ENCODE data around the gene CLCA1. TPM values are rescaled to one million over a fixed set of nuclear protein-coding genes. Genes with fewer than 3 reads are reported as not detected.
"Not testable (repeated sequence)": the region's sequence is repeated elsewhere in the genome, so short reads cannot be mapped to it uniquely, and the experiment has no call there.

The CLCA1 gene
- total RNA-seq, 1 experiment from 2014 or later = not detected

DNA sequence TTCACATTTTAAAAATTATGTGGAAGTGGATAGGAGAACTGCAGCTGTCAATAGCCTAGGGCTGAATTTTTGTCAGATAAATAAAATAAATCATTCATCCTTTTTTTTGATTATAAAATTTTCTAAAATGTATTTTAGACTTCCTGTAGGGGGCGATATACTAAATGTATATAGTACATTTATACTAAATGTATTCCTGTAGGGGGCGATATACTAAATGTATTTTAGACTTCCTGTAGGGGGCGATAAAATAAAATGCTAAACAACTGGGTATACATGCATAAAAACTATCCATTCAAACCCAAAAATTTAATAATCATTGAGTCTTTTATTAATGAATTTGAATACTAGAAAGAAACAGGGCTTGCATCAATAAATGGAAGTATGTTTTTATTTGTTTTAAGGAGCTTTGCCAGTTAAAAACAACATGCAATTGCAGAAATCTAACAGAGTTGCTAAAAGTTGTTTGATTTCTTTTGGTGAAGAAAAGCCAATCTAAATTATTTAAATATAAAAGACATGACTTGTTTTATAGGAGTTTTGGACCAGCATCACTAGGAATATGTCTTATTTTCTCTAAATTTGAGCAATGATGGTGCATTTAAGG lies 31.4 kb downstream of the CLCA1 start:
- no peaks in the 10 kb centered on the region for H3K4me1 ChIP-seq (ENCODE audit: insufficient read depth, low read length, poor library complexity, severe bottlenecking)
- H3K27me3 ChIP-seq (replicated peaks; ENCODE audit: insufficient read depth, low read depth, low read length, poor library complexity) = no peaks in the 10 kb centered on the region
- ChIA-PET CTCF (no interaction called here), POLR2A (ENCODE audit: low non-redundant PET) (no interaction called here)
- TF ChIP-seq EZH2 (IDR thresholded peaks at IDR 0.05; ENCODE audit: borderline replicate concordance, low read depth, low read length, poor library complexity, severe bottlenecking) = no peak
- TF ChIP-seq, protein P1, sequence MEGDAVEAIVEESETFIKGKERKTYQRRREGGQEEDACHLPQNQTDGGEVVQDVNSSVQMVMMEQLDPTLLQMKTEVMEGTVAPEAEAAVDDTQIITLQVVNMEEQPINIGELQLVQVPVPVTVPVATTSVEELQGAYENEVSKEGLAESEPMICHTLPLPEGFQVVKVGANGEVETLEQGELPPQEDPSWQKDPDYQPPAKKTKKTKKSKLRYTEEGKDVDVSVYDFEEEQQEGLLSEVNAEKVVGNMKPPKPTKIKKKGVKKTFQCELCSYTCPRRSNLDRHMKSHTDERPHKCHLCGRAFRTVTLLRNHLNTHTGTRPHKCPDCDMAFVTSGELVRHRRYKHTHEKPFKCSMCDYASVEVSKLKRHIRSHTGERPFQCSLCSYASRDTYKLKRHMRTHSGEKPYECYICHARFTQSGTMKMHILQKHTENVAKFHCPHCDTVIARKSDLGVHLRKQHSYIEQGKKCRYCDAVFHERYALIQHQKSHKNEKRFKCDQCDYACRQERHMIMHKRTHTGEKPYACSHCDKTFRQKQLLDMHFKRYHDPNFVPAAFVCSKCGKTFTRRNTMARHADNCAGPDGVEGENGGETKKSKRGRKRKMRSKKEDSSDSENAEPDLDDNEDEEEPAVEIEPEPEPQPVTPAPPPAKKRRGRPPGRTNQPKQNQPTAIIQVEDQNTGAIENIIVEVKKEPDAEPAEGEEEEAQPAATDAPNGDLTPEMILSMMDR (conservative IDR thresholded peaks at IDR 0.05; ENCODE audit: low read depth, low read length) = no peak; the same call in none of the 2 replicates
- BruUV-seq (replicated peaks) = no TSS peak
- H3K36me3 ChIP-seq (ENCODE audit: insufficient read depth, low read length, poor library complexity, severe bottlenecking) = no peaks in the 10 kb centered on the region
- peak; percentile 78 for DNase-seq (ENCODE audit: low spot score)
- no peaks in the 10 kb centered on the region for H3K9me3 ChIP-seq (ENCODE audit: low read depth, low read length, poor library complexity, severe bottlenecking)
- no peak overlapping the region for H3K4me3 ChIP-seq (ENCODE audit: low read depth, low read length, poor library complexity, severe bottlenecking)
- intact Hi-C loops (cut with micrococcal nuclease; ENCODE audit: unreplicated experiment) = loop anchor here (10.0 kb wide), 1 partner anchor 245 kb away; no protein-coding TSS in a partner anchor
- H3K27ac ChIP-seq (ENCODE audit: low read depth, low read length, poor library complexity, severe bottlenecking) = no peak overlapping the region

DNA sequence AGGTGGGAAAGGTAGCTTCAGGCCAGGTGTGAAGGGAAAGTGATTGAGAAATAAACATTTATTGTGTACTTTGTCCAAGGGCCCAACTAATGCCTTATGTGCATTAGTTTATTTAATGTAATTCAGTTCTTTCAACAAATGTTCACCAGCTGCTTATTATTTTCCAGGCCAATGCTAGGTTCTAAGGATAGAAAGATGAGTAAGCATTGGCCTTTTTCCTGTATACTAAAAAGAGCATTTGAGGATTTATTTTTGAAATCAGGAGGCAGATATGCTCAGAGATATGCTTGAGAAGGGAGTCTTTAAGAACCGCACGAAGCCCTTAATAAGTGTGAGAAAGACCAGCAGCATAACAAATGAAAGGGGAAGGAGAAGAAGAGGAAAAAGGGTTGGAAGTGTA lies 32.0 kb downstream of the CLCA1 start:
- intact Hi-C loops (cut with micrococcal nuclease; ENCODE audit: unreplicated experiment) = loop anchor here (10.0 kb wide), 1 partner anchor 244 kb away; no protein-coding TSS in a partner anchor
- ChIA-PET CTCF (no interaction called here), POLR2A (ENCODE audit: low non-redundant PET) (no interaction called here)

DNA sequence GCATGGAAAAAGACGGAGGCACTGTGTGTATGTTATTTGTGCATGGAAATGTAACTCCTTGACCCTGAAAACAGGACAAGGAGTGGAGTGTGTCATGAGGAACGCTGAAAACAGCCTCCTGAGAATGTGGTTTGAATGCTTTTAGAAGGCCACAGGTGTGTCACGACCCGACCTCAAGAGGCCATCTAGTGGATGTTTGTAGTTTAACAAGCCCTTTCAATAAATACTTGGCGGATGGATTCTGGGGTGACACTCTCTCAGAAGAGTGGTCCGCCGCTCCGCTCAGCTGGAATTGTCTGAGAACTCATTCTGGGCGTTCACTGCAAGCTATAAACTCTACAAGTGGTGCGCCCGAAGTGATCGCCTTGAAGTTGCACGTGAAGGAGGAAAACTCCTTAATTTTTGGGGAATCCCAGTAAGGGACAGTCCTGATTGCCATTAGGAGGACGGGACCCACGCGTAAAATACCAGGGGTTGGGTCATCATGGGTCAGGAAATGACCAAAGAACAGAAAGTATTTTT lies 33.5 kb downstream of the CLCA1 start:
- TF ChIP-seq, protein P1 (conservative IDR thresholded peaks at IDR 0.05; ENCODE audit: low read depth, low read length) = peak; percentile 39
- H3K36me3 ChIP-seq (ENCODE audit: insufficient read depth, low read length, poor library complexity, severe bottlenecking); CTCF ChIA-PET; H3K27me3 ChIP-seq (replicated peaks; ENCODE audit: insufficient read depth, low read depth, low read length, poor library complexity); BruUV-seq (replicated peaks); DNase-seq (ENCODE audit: low spot score); H3K27ac ChIP-seq (ENCODE audit: low read depth, low read length, poor library complexity, severe bottlenecking); H3K9me3 ChIP-seq (ENCODE audit: low read depth, low read length, poor library complexity, severe bottlenecking); H3K4me1 ChIP-seq (ENCODE audit: insufficient read depth, low read length, poor library complexity, severe bottlenecking); H3K4me3 ChIP-seq (ENCODE audit: low read depth, low read length, poor library complexity, severe bottlenecking): not testable (repeated sequence)
- POLR2A ChIA-PET (ENCODE audit: low non-redundant PET) = interaction anchor here (0.6 kb wide), 1 partner anchor 119 kb away, joined by 3 read pairs; no protein-coding TSS in a partner anchor
- intact Hi-C loops (cut with micrococcal nuclease; ENCODE audit: unreplicated experiment) = loop anchor here (10.0 kb wide), 1 partner anchor 243 kb away; no protein-coding TSS in a partner anchor

More for the DNA sequence above, 32.0 kb downstream of the CLCA1 start:
- Histone ChIP-seq H3K9me3 (ENCODE audit: low read depth, low read length, poor library complexity, severe bottlenecking) (no peaks in the 10 kb centered on the region), H3K4me1 (ENCODE audit: insufficient read depth, low read length, poor library complexity, severe bottlenecking) (no peaks in the 10 kb centered on the region), H3K36me3 (ENCODE audit: insufficient read depth, low read length, poor library complexity, severe bottlenecking) (no peaks in the 10 kb centered on the region), H3K27me3 (replicated peaks; ENCODE audit: insufficient read depth, low read depth, low read length, poor library complexity) (no peaks in the 10 kb centered on the region), H3K27ac (ENCODE audit: low read depth, low read length, poor library complexity, severe bottlenecking) (no peak overlapping the region), H3K4me3 (ENCODE audit: low read depth, low read length, poor library complexity, severe bottlenecking) (no peak overlapping the region)
- TF ChIP-seq, protein P1 (conservative IDR thresholded peaks at IDR 0.05; ENCODE audit: low read depth, low read length) = no peak
- no peak for TF ChIP-seq EZH2 (IDR thresholded peaks at IDR 0.05; ENCODE audit: borderline replicate concordance, low read depth, low read length, poor library complexity, severe bottlenecking)
- no peak for DNase-seq (ENCODE audit: low spot score)
- no TSS peak for BruUV-seq (replicated peaks)
